GOT3 (cell line): ENCODE data around the gene DOK3.
A peak's percentile ranks its signal among the peaks of the same experiment; 100 is the strongest.

Experiments used
- DNase-seq: peaks from one replicate; lab custom pipeline; 2025; ENCODE audit warnings: mixed read lengths; lab: John Stamatoyannopoulos, UW

The DOK3 gene

GRCh38 chr5:177467436-177467835 is 42.2 kb downstream of the DOK3 start:
- no peak for DNase-seq

- DNase-seq, result no peak
Measured at GRCh38 chr5:177466861-177467260, 42.8 kb downstream of the DOK3 start.

- no peak for DNase-seq
Measured at GRCh38 chr5:177465044-177465443, 44.6 kb downstream of the DOK3 start.

- DNase-seq, result no peak
Measured at GRCh38 chr5:177462021-177462670, 47.5 kb downstream of the DOK3 start.

- DNase-seq, result no peak
Measured at GRCh38 chr5:177459819-177460628, 49.6 kb downstream of the DOK3 start.

- no peak for DNase-seq
Measured at GRCh38 chr5:177459357-177459756, 50.3 kb downstream of the DOK3 start.

- DNase-seq, result no peak
Measured at GRCh38 chr5:177458912-177459350, 50.7 kb downstream of the DOK3 start.

- DNase-seq, result no peak
Measured at GRCh38 chr5:177457852-177458681, 51.6 kb downstream of the DOK3 start.

GRCh38 chr5:177456976-177457851 is 52.4 kb downstream of the DOK3 start:
- DNase-seq, result peak; percentile 39

- DNase-seq, result no peak
Measured at GRCh38 chr5:177456591-177456964, 53.0 kb downstream of the DOK3 start.

GRCh38 chr5:177455661-177456590 is 53.7 kb downstream of the DOK3 start:
- peak; percentile 51 for DNase-seq

- peak; percentile 55 for DNase-seq
Measured at GRCh38 chr5:177455036-177455660, 54.5 kb downstream of the DOK3 start.

- peak; percentile 91 for DNase-seq
Measured at GRCh38 chr5:177454397-177455035, 55.1 kb downstream of the DOK3 start.

- DNase-seq, result no peak
Measured at GRCh38 chr5:177453852-177454396, 55.7 kb downstream of the DOK3 start.

- DNase-seq, result no peak
Measured at GRCh38 chr5:177452688-177453638, 56.7 kb downstream of the DOK3 start.
